Upper lobe of right lung (tissue), 1 donor: Measurements from ENCODE around the gene TEX48. TPM values are rescaled to one million over a fixed set of nuclear protein-coding genes. Genes with fewer than 3 reads are reported as not detected.

ENCODE experiments used
- ATAC-seq: fragments of 200-7000 bp; cut with Tn5 transposase; one replicate; pipeline ENCODE4 v1.9.1; 2020; ENCODE audit warnings: mild to moderate bottlenecking, moderate library complexity
- DNase-seq: peaks from one replicate; pipeline ENCODE4 v3.0.0-alpha.2; 2020
- H3K27ac ChIP-seq: fragments of 200-600 bp; one replicate; pipeline ENCODE4 v1.8.0; 2022
- H3K27me3 ChIP-seq: fragments of 200-600 bp; one replicate; pipeline ENCODE4 v1.8.0; 2022; ENCODE audit warnings: mild to moderate bottlenecking
- H3K36me3 ChIP-seq: fragments of 200-600 bp; one replicate; pipeline ENCODE4 v1.8.0; 2022
- H3K4me1 ChIP-seq: fragments of 200-600 bp; one replicate; pipeline ENCODE4 v1.8.0; 2022
- H3K4me3 ChIP-seq: fragments of 200-600 bp; one replicate; pipeline ENCODE4 v1.8.0; 2022; ENCODE audit warnings: mild to moderate bottlenecking
- H3K9me3 ChIP-seq: fragments of 200-600 bp; one replicate; pipeline ENCODE4 v1.8.0; 2022
- intact Hi-C: fragments of 100-400 bp; cut with DNase I; formaldehyde crosslinking; loops from one replicate; pipeline ENCODE4 v1.11.0; 2022
- total RNA-seq: library from RNA; stranded (reverse); fragmentation: NEBNext Ultra II Directional; extraction: Animal tissue kit (Norgen Biotek cat#: 25700); gene quantifications from one replicate; pipeline ENCODE4 v1.2.1, GENCODE V29; 2021
- TF ChIP-seq, protein P1 (sequence below): fragments of 200-600 bp; IDR thresholded peaks from one replicate; pipeline ENCODE4 v1.8.0; 2022; ENCODE audit warnings: antibody characterized with exemption
- donor health status: DM: no; HTN: yes; CAD: no; lungs with severe emphysema.

The TEX48 gene
- total RNA-seq, 1 donor from 2014 or later: not detected

DNA sequence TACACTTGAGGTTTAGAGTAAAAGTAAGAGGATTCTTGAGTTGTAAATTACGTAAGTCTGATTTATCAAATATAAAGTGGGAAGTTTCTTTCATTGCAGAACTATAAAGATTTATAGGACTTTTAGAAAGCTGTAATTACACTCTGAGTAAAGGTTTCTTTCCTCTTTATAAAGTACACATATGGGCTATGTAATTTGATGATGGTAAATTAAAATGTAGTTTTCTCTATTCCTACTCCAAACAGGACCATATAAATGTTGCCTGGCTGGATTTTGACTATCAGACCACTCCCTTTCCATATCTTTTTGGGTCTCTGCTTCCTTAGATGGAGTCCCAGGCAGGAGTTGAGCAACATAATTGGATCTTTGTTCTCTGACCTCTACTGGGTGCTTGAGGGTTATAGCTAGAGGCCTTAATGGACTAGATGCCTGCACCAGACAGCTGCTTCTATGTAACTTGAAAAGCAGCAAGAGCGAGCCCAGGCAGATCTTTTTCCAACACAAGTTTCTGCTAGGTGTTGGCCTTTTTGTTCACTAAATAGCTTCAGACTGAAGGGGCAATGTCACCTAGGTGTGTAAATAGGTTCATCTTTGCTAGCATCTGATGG is 11.4 kb upstream of the TEX48 start:
- H3K27me3 ChIP-seq: no peaks in the 10 kb centered on the region
- DNase-seq: no peak
- H3K9me3 ChIP-seq: no peaks in the 10 kb centered on the region
- intact Hi-C loops: no loop called here
- ATAC-seq: no peak
- no peaks in the 10 kb centered on the region for H3K36me3 ChIP-seq
- H3K4me3 ChIP-seq: no peak overlapping the region
- TF ChIP-seq, protein P1, sequence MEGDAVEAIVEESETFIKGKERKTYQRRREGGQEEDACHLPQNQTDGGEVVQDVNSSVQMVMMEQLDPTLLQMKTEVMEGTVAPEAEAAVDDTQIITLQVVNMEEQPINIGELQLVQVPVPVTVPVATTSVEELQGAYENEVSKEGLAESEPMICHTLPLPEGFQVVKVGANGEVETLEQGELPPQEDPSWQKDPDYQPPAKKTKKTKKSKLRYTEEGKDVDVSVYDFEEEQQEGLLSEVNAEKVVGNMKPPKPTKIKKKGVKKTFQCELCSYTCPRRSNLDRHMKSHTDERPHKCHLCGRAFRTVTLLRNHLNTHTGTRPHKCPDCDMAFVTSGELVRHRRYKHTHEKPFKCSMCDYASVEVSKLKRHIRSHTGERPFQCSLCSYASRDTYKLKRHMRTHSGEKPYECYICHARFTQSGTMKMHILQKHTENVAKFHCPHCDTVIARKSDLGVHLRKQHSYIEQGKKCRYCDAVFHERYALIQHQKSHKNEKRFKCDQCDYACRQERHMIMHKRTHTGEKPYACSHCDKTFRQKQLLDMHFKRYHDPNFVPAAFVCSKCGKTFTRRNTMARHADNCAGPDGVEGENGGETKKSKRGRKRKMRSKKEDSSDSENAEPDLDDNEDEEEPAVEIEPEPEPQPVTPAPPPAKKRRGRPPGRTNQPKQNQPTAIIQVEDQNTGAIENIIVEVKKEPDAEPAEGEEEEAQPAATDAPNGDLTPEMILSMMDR: no peak
- no peak overlapping the region for H3K27ac ChIP-seq
- H3K4me1 ChIP-seq: no peaks in the 10 kb centered on the region

DNA sequence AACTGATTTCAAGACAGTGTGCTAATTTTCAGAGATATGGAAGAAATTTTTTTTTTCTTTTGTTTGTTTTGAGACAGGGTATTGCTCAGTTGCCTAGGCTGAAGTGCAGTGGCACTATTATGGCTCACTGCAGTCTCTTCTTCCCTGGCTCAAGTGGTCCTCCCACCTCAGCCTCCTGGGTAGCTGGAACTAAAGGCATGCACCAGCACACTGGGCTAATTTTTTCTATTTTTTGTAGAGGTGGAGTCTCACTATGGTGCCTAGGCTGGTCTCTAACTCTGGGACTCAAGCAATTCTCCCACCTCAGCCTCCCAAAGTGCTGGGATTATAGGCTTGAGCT is 9.9 kb upstream of the TEX48 start:
- ATAC-seq (no peak), DNase-seq (no peak)
- H3K4me1 ChIP-seq: no peaks in the 10 kb centered on the region
- H3K27ac ChIP-seq: no peak overlapping the region
- TF ChIP-seq, protein P1: no peak
- intact Hi-C loops: no loop called here
- no peaks in the 10 kb centered on the region for H3K9me3 ChIP-seq
- no peak overlapping the region for H3K4me3 ChIP-seq
- no peaks in the 10 kb centered on the region for H3K36me3 ChIP-seq
- H3K27me3 ChIP-seq: no peaks in the 10 kb centered on the region

DNA sequence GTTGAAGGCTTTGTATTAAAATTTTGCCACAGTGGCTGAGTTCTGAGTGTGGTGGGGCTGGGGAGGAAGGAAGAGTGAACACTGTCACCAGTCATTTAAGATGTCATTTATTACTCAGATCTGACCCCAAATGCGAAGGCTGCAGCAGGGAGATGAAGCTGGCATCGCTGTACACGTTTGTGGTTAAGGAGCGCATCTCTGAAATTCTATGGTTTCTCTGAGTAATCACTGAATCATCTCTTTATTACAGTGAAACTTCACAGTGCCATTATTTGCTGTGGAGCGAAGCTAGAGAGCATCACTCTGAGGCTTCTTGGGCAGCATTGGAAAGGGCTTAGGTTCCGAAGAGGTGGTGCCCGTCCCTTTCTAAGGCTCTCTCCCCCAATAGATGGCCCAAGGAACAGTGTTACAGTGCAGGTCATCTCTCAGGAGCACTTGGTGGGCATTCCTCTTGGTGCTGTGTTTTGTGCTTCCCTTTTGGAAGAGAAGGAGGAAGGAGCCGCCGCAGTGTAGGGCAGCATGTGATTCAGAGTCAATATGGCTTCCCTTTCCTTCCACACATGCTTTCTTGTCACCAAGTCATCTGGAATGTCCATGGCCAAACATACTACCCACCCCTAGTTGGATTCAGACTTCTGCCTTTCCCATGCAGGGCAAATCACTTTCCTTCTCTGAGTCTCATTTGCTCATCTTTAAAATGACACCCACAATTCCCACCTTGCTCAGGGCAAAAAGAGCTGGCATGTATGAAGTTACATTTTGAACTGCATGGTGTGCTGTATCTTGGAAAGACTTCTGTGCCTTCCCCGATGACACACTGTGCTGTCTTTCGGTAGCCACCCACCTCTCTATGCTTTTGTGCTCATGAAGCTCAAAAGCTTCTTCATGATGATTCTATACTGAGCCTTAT is 9.3 kb upstream of the TEX48 start:
- ATAC-seq (no peak), DNase-seq (no peak)
- TF ChIP-seq, protein P1: no peak
- Histone ChIP-seq H3K9me3 (no peaks in the 10 kb centered on the region), H3K4me1 (no peaks in the 10 kb centered on the region), H3K4me3 (no peak overlapping the region), H3K27me3 (no peaks in the 10 kb centered on the region), H3K27ac (no peak overlapping the region), H3K36me3 (no peaks in the 10 kb centered on the region)
- intact Hi-C loops: no loop called here

DNA sequence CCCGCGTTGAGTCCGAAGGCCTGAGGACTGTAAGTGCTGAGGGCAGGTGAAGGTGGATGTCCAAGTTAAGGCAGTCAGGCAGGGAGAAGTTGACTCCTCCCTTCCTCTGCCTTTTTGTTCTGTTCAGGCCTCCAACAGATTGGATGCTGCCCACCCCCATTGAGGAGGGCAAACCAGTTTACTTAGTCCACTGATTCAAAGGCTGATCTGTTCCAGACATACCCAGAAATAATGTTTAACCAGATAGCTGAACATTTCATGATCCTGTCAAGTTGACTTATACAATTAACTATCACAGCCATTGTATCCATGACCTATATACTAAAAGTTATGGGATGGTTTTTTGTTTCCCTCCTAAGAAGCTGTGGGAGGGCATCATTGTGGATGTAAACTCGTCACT is 8.3 kb upstream of the TEX48 start:
- ATAC-seq (no peak), DNase-seq (no peak)
- no peak overlapping the region for H3K4me3 ChIP-seq
- TF ChIP-seq, protein P1: no peak
- H3K27ac ChIP-seq: no peak overlapping the region
- intact Hi-C loops: no loop called here
- H3K9me3 ChIP-seq: no peaks in the 10 kb centered on the region
- H3K36me3 ChIP-seq: no peaks in the 10 kb centered on the region
- H3K27me3 ChIP-seq: no peaks in the 10 kb centered on the region
- H3K4me1 ChIP-seq: no peaks in the 10 kb centered on the region

DNA sequence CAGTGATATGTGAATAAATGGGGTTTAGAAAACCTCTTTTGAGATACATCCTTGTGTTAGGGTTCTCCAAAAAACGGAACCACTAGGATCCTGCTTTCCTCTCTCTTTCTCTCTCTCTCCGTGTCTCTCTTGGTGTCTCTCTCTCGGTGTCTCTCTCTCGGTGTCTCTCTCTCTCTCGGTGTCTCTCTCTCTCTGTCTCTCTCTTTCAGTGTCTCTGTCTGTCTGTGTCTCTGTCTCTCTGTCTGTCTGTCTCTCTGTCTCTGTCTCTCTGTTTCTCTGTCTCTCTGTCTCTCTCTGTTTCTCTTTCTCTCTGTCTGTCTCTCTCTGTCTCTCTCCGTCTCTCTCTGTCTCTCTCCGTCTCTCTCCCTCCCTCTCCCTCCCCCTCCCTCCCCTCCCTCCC is 7.8 kb upstream of the TEX48 start:
- no peak overlapping the region for H3K4me3 ChIP-seq
- no peaks in the 10 kb centered on the region for H3K4me1 ChIP-seq
- no peak for ATAC-seq
- TF ChIP-seq, protein P1: no peak
- H3K36me3 ChIP-seq: no peaks in the 10 kb centered on the region
- no peak for DNase-seq
- H3K9me3 ChIP-seq: no peaks in the 10 kb centered on the region
- no peaks in the 10 kb centered on the region for H3K27me3 ChIP-seq
- intact Hi-C loops: no loop called here
- H3K27ac ChIP-seq: no peak overlapping the region
